Adrenal gland (tissue), 5 donors: Measurements from ENCODE around the gene TIGAR.

ENCODE experiments used
- POLR2A ChIP-seq, 2 donors: fragments of 450-650 bp; IDR thresholded peaks; one replicate each; pipeline ENCODE4 v1.6.1; 2017; ENCODE audit warnings: antibody characterized with exemption in 2 of 2, mild to moderate bottlenecking in 2 of 2, moderate library complexity in 1 of 2
- TF ChIP-seq, protein P1 (sequence below), 6 experiments: fragments of 450-650 bp in 4 of 6; fragments of 200-600 bp in 2 of 6; sonication (generic) in 1 of 6; IDR thresholded peaks; 1 replicate in 5 of 6; 2 replicates in 1 of 6; pipeline versions ENCODE4 v1.5.1 to v1.8.0; 2016 to 2021; ENCODE audit warnings: antibody characterized with exemption in 6 of 6, mild to moderate bottlenecking in 2 of 6, moderate library complexity in 1 of 6
- donor health status: DM: no; HTN: no; CAD: no.

DNA sequence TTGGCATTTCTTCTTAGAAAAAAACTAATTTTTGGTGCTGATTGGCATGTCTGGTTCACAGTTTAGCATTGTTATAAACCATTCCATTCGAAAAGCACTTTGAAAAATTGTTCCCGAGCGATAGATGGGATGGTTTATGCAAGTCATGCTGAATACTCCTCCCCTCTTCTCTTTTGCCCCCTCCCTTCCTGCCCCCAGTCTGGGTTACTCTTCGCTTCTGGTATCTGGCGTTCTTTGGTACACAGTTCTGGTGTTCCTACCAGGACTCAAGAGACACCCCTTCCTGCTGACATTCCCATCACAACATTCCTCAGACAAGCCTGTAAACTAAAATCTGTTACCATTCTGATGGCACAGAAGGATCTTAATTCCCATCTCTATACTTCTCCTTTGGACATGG, 20.1 kb upstream of the TIGAR start:
- TF ChIP-seq, protein P1, sequence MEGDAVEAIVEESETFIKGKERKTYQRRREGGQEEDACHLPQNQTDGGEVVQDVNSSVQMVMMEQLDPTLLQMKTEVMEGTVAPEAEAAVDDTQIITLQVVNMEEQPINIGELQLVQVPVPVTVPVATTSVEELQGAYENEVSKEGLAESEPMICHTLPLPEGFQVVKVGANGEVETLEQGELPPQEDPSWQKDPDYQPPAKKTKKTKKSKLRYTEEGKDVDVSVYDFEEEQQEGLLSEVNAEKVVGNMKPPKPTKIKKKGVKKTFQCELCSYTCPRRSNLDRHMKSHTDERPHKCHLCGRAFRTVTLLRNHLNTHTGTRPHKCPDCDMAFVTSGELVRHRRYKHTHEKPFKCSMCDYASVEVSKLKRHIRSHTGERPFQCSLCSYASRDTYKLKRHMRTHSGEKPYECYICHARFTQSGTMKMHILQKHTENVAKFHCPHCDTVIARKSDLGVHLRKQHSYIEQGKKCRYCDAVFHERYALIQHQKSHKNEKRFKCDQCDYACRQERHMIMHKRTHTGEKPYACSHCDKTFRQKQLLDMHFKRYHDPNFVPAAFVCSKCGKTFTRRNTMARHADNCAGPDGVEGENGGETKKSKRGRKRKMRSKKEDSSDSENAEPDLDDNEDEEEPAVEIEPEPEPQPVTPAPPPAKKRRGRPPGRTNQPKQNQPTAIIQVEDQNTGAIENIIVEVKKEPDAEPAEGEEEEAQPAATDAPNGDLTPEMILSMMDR (IDR thresholded peaks at IDR 0.05) = no peak
- TF ChIP-seq POLR2A (IDR thresholded peaks at IDR 0.05) = no peak
